Activated T-helper 17 cell treated with anti-CD3 and anti-CD28 coated beads, Interleukin-2, amount 50 U/mL, for 72 hours (primary cell): Measurements from ENCODE around the gene GRIK5. TPM values are rescaled to one million over a fixed set of nuclear protein-coding genes. Genes with fewer than 3 reads are reported as not detected.
"Not testable (repeated sequence)": the region's sequence is repeated elsewhere in the genome, so short reads cannot be mapped to it uniquely, and the experiment has no call there.

Experiments used
- ATAC-seq: fragments of 150-1000 bp; cut with Tn5 transposase; replicated peaks from 2 replicates; pipeline ENCODE4 v1.10.0; 2021; ENCODE audit warnings: mild to moderate bottlenecking, moderate library complexity
- H3K27ac Mint-ChIP-seq: one replicate; pipeline ENCODE4 v1.8.0; 2022; ENCODE audit warnings: mixed read lengths
- H3K27me3 Mint-ChIP-seq: one replicate; pipeline ENCODE4 v1.8.0; 2022; ENCODE audit warnings: mixed read lengths
- H3K36me3 Mint-ChIP-seq: one replicate; pipeline ENCODE4 v1.8.0; 2022; ENCODE audit warnings: low read depth, mild to moderate bottlenecking, mixed read lengths
- H3K4me1 Mint-ChIP-seq: one replicate; pipeline ENCODE4 v1.8.0; 2022; ENCODE audit warnings: mixed read lengths
- H3K4me3 Mint-ChIP-seq: one replicate; pipeline ENCODE4 v1.8.0; 2022; ENCODE audit warnings: mild to moderate bottlenecking, mixed read lengths
- H3K9me3 Mint-ChIP-seq: one replicate; pipeline ENCODE4 v1.8.0; 2022; ENCODE audit warnings: mixed read lengths
- total RNA-seq, 2 donors: library from RNA; stranded (reverse); gene quantifications; one replicate each; pipeline ENCODE4 v1.2.3, GENCODE V29; 2022

Gene GRIK5
- total RNA-seq, 2 donors from 2014 or later, result 0.37 to 1.7 TPM

GRCh38 chr19:42102877-42103276 is 32.9 kb upstream of the GRIK5 start:
- Mint-ChIP-seq H3K36me3 (peaks cover 93% of the 10 kb centered on the region), H3K27ac (no peak overlapping the region), H3K27me3 (no peaks in the 10 kb centered on the region), H3K9me3 (no peaks in the 10 kb centered on the region), H3K4me3 (no peak overlapping the region), H3K4me1 (peaks cover 15% of the 10 kb centered on the region)
- ATAC-seq, result no peak

- H3K9me3 Mint-ChIP-seq, H3K27me3 Mint-ChIP-seq, H3K4me1 Mint-ChIP-seq, H3K4me3 Mint-ChIP-seq, H3K27ac Mint-ChIP-seq, ATAC-seq: not testable (repeated sequence)
- peaks cover 95% of the 10 kb centered on the region for H3K36me3 Mint-ChIP-seq
Measured at GRCh38 chr19:42100241-42100640, 30.2 kb upstream of the GRIK5 start.

- peaks cover 95% of the 10 kb centered on the region for H3K36me3 Mint-ChIP-seq
- no peaks in the 10 kb centered on the region for H3K9me3 Mint-ChIP-seq
- H3K27ac Mint-ChIP-seq, result peak overlapping the region; percentile 63
- ATAC-seq, result no peak
- no peaks in the 10 kb centered on the region for H3K27me3 Mint-ChIP-seq
- H3K4me3 Mint-ChIP-seq, result no peak overlapping the region
- peaks cover 4% of the 10 kb centered on the region for H3K4me1 Mint-ChIP-seq
Measured at GRCh38 chr19:42099336-42099925, 29.4 kb upstream of the GRIK5 start.

- no peak overlapping the region for H3K27ac Mint-ChIP-seq
- no peak for ATAC-seq
- no peak overlapping the region for H3K4me3 Mint-ChIP-seq
- peaks cover 96% of the 10 kb centered on the region for H3K36me3 Mint-ChIP-seq
- no peaks in the 10 kb centered on the region for H3K9me3 Mint-ChIP-seq
- H3K27me3 Mint-ChIP-seq, result no peaks in the 10 kb centered on the region
- H3K4me1 Mint-ChIP-seq, result peaks cover 9% of the 10 kb centered on the region
Measured at GRCh38 chr19:42098781-42099180, 28.8 kb upstream of the GRIK5 start.

GRCh38 chr19:42097461-42097860 is 27.5 kb upstream of the GRIK5 start:
- H3K36me3 Mint-ChIP-seq, result peaks cover 94% of the 10 kb centered on the region
- H3K4me3 Mint-ChIP-seq, result no peak overlapping the region
- no peak for ATAC-seq
- H3K27me3 Mint-ChIP-seq, result no peaks in the 10 kb centered on the region
- no peaks in the 10 kb centered on the region for H3K9me3 Mint-ChIP-seq
- H3K4me1 Mint-ChIP-seq, result peaks cover 10% of the 10 kb centered on the region
- H3K27ac Mint-ChIP-seq, result no peak overlapping the region

GRCh38 chr19:42096255-42096837 is 26.3 kb upstream of the GRIK5 start:
- no peaks in the 10 kb centered on the region for H3K27me3 Mint-ChIP-seq
- no peak overlapping the region for H3K27ac Mint-ChIP-seq
- no peak overlapping the region for H3K4me3 Mint-ChIP-seq
- no peak for ATAC-seq
- H3K4me1 Mint-ChIP-seq, result peaks cover 14% of the 10 kb centered on the region
- peaks cover 94% of the 10 kb centered on the region for H3K36me3 Mint-ChIP-seq
- H3K9me3 Mint-ChIP-seq, result no peaks in the 10 kb centered on the region

- peaks cover 94% of the 10 kb centered on the region for H3K36me3 Mint-ChIP-seq
- H3K4me3 Mint-ChIP-seq, result no peak overlapping the region
- H3K27me3 Mint-ChIP-seq, result no peaks in the 10 kb centered on the region
- H3K9me3 Mint-ChIP-seq, result no peaks in the 10 kb centered on the region
- peaks cover 17% of the 10 kb centered on the region for H3K4me1 Mint-ChIP-seq
- peak; percentile 31 for ATAC-seq
- H3K27ac Mint-ChIP-seq, result no peak overlapping the region
Measured at GRCh38 chr19:42095814-42096230, 25.8 kb upstream of the GRIK5 start.

- Mint-ChIP-seq H3K4me3 (no peak overlapping the region), H3K4me1 (peaks cover 22% of the 10 kb centered on the region)
Measured at GRCh38 chr19:42095142-42095813, 25.3 kb upstream of the GRIK5 start.

GRCh38 chr19:42093926-42094325 is 23.9 kb upstream of the GRIK5 start:
- Mint-ChIP-seq H3K4me1 (peaks cover 30% of the 10 kb centered on the region), H3K27ac (peak overlapping the region; percentile 51), H3K36me3 (peaks cover 90% of the 10 kb centered on the region), H3K9me3 (no peaks in the 10 kb centered on the region), H3K4me3 (no peak overlapping the region), H3K27me3 (no peaks in the 10 kb centered on the region)
- no peak for ATAC-seq

More at GRCh38 chr19:42095142-42095813, 25.3 kb upstream of the GRIK5 start:
- Mint-ChIP-seq H3K36me3 (peaks cover 95% of the 10 kb centered on the region), H3K9me3 (no peaks in the 10 kb centered on the region), H3K27me3 (no peaks in the 10 kb centered on the region), H3K27ac (no peak overlapping the region)
- ATAC-seq, result no peak

- ATAC-seq, result no peak
- Mint-ChIP-seq H3K9me3 (no peaks in the 10 kb centered on the region), H3K27ac (peak overlapping the region; percentile 51), H3K27me3 (no peaks in the 10 kb centered on the region), H3K4me3 (no peak overlapping the region), H3K4me1 (peaks cover 34% of the 10 kb centered on the region), H3K36me3 (peaks cover 90% of the 10 kb centered on the region)
Measured at GRCh38 chr19:42093505-42093904, 23.5 kb upstream of the GRIK5 start.

GRCh38 chr19:42092350-42092749 is 22.3 kb upstream of the GRIK5 start:
- no peaks in the 10 kb centered on the region for H3K27me3 Mint-ChIP-seq
- peaks cover 37% of the 10 kb centered on the region for H3K4me1 Mint-ChIP-seq
- H3K4me3 Mint-ChIP-seq, result no peak overlapping the region
- H3K36me3 Mint-ChIP-seq, result peaks cover 82% of the 10 kb centered on the region
- peak; percentile 34 for ATAC-seq
- no peaks in the 10 kb centered on the region for H3K9me3 Mint-ChIP-seq
- peak overlapping the region; percentile 31 for H3K27ac Mint-ChIP-seq

GRCh38 chr19:42091742-42092141 is 21.7 kb upstream of the GRIK5 start:
- Mint-ChIP-seq H3K36me3 (peaks cover 76% of the 10 kb centered on the region), H3K27ac (no peak overlapping the region), H3K4me3 (no peak overlapping the region), H3K9me3 (no peaks in the 10 kb centered on the region), H3K27me3 (no peaks in the 10 kb centered on the region), H3K4me1 (peaks cover 37% of the 10 kb centered on the region)
- ATAC-seq, result no peak

- ATAC-seq, result no peak
- H3K9me3 Mint-ChIP-seq, result no peaks in the 10 kb centered on the region
- H3K36me3 Mint-ChIP-seq, result peaks cover 71% of the 10 kb centered on the region
- H3K4me1 Mint-ChIP-seq, result peaks cover 37% of the 10 kb centered on the region
- H3K4me3 Mint-ChIP-seq, result peak overlapping the region; percentile 18
- H3K27ac Mint-ChIP-seq, result peak overlapping the region; percentile 70
- H3K27me3 Mint-ChIP-seq, result no peaks in the 10 kb centered on the region
Measured at GRCh38 chr19:42091300-42091699, 21.3 kb upstream of the GRIK5 start.

GRCh38 chr19:42090672-42091071 is 20.7 kb upstream of the GRIK5 start:
- ATAC-seq, result peak; percentile 39
- peaks cover 37% of the 10 kb centered on the region for H3K4me1 Mint-ChIP-seq
- H3K36me3 Mint-ChIP-seq, result peaks cover 66% of the 10 kb centered on the region
- no peaks in the 10 kb centered on the region for H3K9me3 Mint-ChIP-seq
- no peaks in the 10 kb centered on the region for H3K27me3 Mint-ChIP-seq
- peak overlapping the region; percentile 18 for H3K4me3 Mint-ChIP-seq
- H3K27ac Mint-ChIP-seq, result peak overlapping the region; percentile 70

GRCh38 chr19:42089772-42090171 is 19.8 kb upstream of the GRIK5 start:
- Mint-ChIP-seq H3K4me3 (peak overlapping the region; percentile 13), H3K27me3 (no peaks in the 10 kb centered on the region), H3K36me3 (peaks cover 56% of the 10 kb centered on the region), H3K27ac (peak overlapping the region; percentile 70), H3K9me3 (no peaks in the 10 kb centered on the region), H3K4me1 (peaks cover 36% of the 10 kb centered on the region)
- ATAC-seq, result no peak
